ENCODE measurements around the gene LRMDA.

- TF ChIP-seq HCFC1 (IDR thresholded peaks at IDR 0.05; ENCODE audit: low read length) = no peak
- no peak for TF ChIP-seq TBL1XR1 (IDR thresholded peaks at IDR 0.05; ENCODE audit: low read depth, low read length)
- TF ChIP-seq CEBPZ (IDR thresholded peaks at IDR 0.05; ENCODE audit: low read depth, low read length) = no peak
- TF ChIP-seq ATF7 (IDR thresholded peaks at IDR 0.05; ENCODE audit: low read depth) = no peak
- TF ChIP-seq EP300 (IDR thresholded peaks at IDR 0.05; ENCODE audit: borderline replicate concordance in 1 of 2, control insufficient read depth in 1 of 2, low read depth in 2 of 2, low read length in 2 of 2) = no peak
- no peak for TF ChIP-seq CTCF (IDR thresholded peaks at IDR 0.05 in 2 of 3, conservative IDR thresholded peaks at IDR 0.05 in 1 of 3; ENCODE audit: control insufficient read depth in 2 of 3, extremely low read depth in 1 of 3, insufficient read depth in 1 of 3, low read depth in 3 of 3, low read length in 3 of 3)
- no peak for TF ChIP-seq ZNF274 (IDR thresholded peaks at IDR 0.05; ENCODE audit: insufficient read depth, insufficient read length)
- no peak for TF ChIP-seq POLR2A (IDR thresholded peaks at IDR 0.05; ENCODE audit: low read depth, low read length)
- no peak for TF ChIP-seq ATF2 (IDR thresholded peaks at IDR 0.05; ENCODE audit: low read length)
- no peak for TF ChIP-seq RFX5 (IDR thresholded peaks at IDR 0.05; ENCODE audit: low read depth, low read length)
- no peak for TF ChIP-seq NFYA (IDR thresholded peaks at IDR 0.05; ENCODE audit: borderline replicate concordance, low read depth, low read length)
- no peak for TF ChIP-seq EZH2 (IDR thresholded peaks at IDR 0.05; ENCODE audit: borderline replicate concordance, control insufficient read depth, low read depth, low read length)
- no peak for TF ChIP-seq ZNF24 (IDR thresholded peaks at IDR 0.05)
Observed at GRCh38 chr10:75742355-75742754, 310.9 kb downstream of the LRMDA start.

Data from GM12878 (cell line).